Parathyroid adenoma (tissue), 2 donors: ENCODE data around the gene GRAMD1A.
"Not testable (repeated sequence)": the region's sequence is repeated elsewhere in the genome, so short reads cannot be mapped to it uniquely, and the experiment has no call there.

Experiments used
- H2AFZ ChIP-seq: fragments of 300-600 bp; sonication (generic); one replicate; pipeline ENCODE4 v1.7.0; 2017; ENCODE audit warnings: antibody characterized with exemption, mild to moderate bottlenecking
- H3K27ac ChIP-seq: fragments of 300-600 bp; sonication (generic); one replicate; pipeline ENCODE4 v1.7.0; 2017
- H3K27me3 ChIP-seq: fragments of 300-600 bp; sonication (generic); one replicate; pipeline ENCODE4 v1.7.0; 2017; ENCODE audit warnings: low read length; ENCODE audit not compliant: control insufficient read depth, insufficient read depth
- H3K36me3 ChIP-seq: fragments of 300-600 bp; sonication (generic); one replicate; pipeline ENCODE4 v1.7.0; 2017; ENCODE audit warnings: low read length; ENCODE audit not compliant: control insufficient read depth, insufficient read depth
- H3K4me1 ChIP-seq: fragments of 300-600 bp; sonication (generic); one replicate; pipeline ENCODE4 v1.7.0; 2017; ENCODE audit warnings: control low read depth
- H3K4me2 ChIP-seq: fragments of 300-600 bp; sonication (generic); one replicate; pipeline ENCODE4 v1.7.0; 2017; ENCODE audit warnings: low read length
- H3K4me3 ChIP-seq: fragments of 300-600 bp; sonication (generic); one replicate; pipeline ENCODE4 v1.7.0; 2017; ENCODE audit warnings: low read depth, low read length
- H3K79me2 ChIP-seq: fragments of 300-600 bp; sonication (generic); one replicate; pipeline ENCODE4 v1.7.0; 2017; ENCODE audit warnings: control low read depth
- H3K9ac ChIP-seq: fragments of 300-600 bp; sonication (generic); one replicate; pipeline ENCODE4 v1.7.0; 2017; ENCODE audit warnings: mild to moderate bottlenecking
- H3K9me3 ChIP-seq: fragments of 300-600 bp; sonication (generic); one replicate; pipeline ENCODE4 v1.7.0; 2017; ENCODE audit warnings: low read length; ENCODE audit not compliant: control insufficient read depth
- TF ChIP-seq, protein P1 (sequence below): fragments of 300-600 bp; sonication (generic); IDR thresholded peaks from one replicate; pipeline ENCODE4 v1.7.0; 2017; ENCODE audit warnings: antibody characterized with exemption, mild to moderate bottlenecking
- donor health status: primary hyperparathyroidism.

GRAMD1A gene

DNA sequence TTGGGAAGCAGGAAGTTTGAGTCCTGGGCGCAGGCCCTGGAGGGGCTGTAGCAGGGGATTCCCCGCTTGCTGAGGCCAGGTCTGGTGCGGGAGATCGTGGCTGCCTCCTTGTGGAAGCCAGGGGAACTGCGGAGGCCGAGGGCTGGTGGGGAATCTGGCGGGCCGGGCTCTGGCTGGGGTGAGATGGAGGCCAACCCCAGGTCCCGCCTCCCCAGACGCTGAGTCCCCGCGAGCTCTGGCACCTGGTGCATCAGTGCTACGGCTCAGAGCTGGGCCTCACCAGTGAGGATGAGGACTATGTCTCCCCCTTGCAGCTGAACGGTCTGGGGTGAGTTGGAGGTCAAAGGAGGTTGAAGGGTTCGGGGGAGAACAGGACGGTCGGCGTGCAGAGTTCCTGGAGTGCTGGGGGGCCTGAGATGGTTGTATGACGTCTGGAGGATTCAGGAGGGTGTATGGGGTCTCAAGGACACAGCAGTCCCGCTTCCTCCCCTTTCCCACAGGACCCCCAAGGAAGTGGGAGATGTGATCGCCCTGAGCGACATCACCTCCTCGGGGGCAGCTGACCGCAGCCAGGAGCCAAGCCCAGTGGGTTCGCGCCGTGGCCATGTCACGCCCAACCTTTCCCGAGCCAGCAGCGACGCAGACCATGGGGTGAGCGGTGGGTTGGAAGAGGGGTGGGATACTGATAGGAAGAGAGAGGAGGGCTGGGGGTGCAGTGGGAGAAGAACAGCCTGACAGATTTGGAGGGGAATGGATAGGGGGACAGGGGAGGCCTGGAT lies 13.1 kb downstream of the GRAMD1A start:
- Histone ChIP-seq H3K79me2 (peaks cover 5% of the 10 kb centered on the region), H3K4me1 (no peaks in the 10 kb centered on the region), H3K4me2 (no peak overlapping the region), H3K9me3 (no peaks in the 10 kb centered on the region), H3K9ac (no peak overlapping the region), H3K36me3 (no peaks in the 10 kb centered on the region), H3K27me3 (no peaks in the 10 kb centered on the region), H3K4me3 (no peak overlapping the region), H3K27ac (no peak overlapping the region), H2AFZ (no peak overlapping the region)
- TF ChIP-seq, protein P1, sequence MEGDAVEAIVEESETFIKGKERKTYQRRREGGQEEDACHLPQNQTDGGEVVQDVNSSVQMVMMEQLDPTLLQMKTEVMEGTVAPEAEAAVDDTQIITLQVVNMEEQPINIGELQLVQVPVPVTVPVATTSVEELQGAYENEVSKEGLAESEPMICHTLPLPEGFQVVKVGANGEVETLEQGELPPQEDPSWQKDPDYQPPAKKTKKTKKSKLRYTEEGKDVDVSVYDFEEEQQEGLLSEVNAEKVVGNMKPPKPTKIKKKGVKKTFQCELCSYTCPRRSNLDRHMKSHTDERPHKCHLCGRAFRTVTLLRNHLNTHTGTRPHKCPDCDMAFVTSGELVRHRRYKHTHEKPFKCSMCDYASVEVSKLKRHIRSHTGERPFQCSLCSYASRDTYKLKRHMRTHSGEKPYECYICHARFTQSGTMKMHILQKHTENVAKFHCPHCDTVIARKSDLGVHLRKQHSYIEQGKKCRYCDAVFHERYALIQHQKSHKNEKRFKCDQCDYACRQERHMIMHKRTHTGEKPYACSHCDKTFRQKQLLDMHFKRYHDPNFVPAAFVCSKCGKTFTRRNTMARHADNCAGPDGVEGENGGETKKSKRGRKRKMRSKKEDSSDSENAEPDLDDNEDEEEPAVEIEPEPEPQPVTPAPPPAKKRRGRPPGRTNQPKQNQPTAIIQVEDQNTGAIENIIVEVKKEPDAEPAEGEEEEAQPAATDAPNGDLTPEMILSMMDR = peak; percentile 99

DNA sequence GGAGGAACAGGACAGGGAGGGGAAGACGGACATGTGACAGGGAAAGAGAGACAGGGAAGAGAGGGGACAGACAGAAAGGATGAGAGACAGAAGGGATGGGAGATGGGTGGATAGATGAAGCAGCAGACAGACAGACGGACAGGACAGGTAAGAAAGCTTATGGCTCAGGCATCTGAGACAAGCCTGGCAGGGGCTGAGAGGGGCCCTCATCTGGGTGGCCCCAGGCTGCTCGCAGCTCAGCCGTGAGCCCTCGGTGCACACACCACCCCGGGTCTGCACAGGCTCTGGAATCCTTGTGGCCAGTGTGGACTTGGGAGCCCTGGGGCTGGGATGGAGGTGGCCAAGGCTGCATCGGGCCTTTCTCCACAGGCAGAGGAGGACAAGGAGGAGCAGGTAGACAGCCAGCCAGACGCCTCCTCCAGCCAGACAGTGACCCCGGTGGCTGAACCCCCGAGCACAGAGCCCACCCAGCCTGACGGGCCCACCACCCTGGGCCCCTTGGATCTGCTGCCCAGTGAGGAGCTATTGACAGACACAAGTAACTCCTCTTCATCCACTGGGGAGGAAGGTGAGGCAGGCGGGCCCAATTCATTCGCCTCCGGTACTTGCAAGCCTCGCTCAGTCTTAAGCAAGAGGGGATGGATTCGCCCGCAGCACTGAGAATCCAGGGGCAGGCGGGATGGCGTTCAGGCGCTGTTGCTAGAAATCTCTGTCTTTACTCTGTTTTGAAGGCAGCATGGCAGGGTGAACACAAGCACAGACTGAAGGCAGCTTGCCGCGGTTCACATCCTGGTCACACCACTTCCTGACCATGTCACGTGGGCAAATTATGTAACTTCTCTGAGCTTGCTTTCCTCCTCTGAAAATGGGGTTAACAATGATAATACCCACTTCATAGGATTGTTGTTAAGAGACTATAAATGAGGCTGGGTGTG lies 14.0 kb downstream of the GRAMD1A start:
- H3K79me2 ChIP-seq = peaks cover 5% of the 10 kb centered on the region
- H3K4me1 ChIP-seq = no peaks in the 10 kb centered on the region
- H3K27me3 ChIP-seq = no peaks in the 10 kb centered on the region
- no peak overlapping the region for H3K4me2 ChIP-seq
- no peak overlapping the region for H3K4me3 ChIP-seq
- no peak overlapping the region for H2AFZ ChIP-seq
- TF ChIP-seq, protein P1 = no peak
- H3K27ac ChIP-seq = no peak overlapping the region
- no peaks in the 10 kb centered on the region for H3K9me3 ChIP-seq
- no peak overlapping the region for H3K9ac ChIP-seq
- H3K36me3 ChIP-seq = no peaks in the 10 kb centered on the region

DNA sequence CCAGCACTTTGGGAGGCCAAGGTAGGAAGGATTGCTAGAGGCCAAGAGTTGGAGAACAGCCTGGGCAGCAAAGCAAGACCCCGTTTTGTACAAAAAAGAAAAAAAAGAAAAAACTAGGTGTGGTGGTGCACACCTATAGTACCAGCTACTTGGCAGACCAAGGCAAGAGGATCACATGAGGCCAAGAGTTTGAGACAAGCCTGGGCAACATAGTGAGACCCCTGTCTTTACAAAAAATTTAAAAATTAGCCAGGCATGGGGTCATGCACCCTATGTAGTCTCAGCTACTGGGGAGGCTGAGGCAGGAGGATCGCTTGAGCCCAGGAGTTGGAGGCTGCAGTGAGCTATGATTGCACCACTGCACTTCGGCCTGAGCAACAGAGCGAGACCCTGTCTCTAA lies 14.7 kb downstream of the GRAMD1A start:
- not testable (repeated sequence) for H3K4me3 ChIP-seq, H3K27me3 ChIP-seq, H3K9me3 ChIP-seq, H3K4me2 ChIP-seq, H3K36me3 ChIP-seq, H3K27ac ChIP-seq, H2AFZ ChIP-seq, H3K79me2 ChIP-seq, H3K9ac ChIP-seq, H3K4me1 ChIP-seq

DNA sequence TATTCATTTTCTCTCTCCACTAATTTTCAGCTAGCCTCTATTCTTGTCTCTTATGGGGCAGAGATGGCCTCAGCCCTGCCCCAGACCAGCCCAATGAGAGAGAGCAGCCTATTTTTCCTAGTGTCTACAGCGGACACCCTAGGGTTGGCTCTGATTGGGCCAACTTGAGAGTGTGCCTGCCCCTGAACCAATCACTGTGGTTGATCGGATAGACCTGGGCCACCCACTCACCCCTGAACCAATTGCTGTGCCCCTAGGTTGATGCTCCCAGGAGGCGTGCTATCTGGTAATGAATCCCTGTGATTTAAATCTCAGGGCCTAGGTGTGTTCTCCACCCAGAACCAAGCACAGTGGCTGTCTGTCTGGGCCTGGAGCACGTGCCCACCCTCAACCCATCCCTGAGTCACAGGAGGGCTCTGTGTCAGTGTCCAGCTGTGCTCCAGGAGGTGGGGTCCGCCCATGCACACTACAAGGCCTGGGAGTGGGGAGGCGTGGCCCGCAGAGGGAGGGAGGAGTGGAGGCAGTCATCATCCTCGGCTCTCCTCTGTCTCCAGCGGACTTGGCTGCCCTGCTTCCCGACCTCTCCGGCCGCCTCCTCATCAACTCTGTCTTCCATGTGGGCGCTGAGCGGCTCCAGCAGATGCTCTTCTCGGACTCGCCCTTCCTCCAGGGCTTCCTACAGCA lies 15.3 kb downstream of the GRAMD1A start:
- H3K27me3 ChIP-seq = no peaks in the 10 kb centered on the region
- no peak overlapping the region for H3K4me3 ChIP-seq
- H3K79me2 ChIP-seq = peaks cover 5% of the 10 kb centered on the region
- no peaks in the 10 kb centered on the region for H3K36me3 ChIP-seq
- H2AFZ ChIP-seq = no peak overlapping the region
- TF ChIP-seq, protein P1 = no peak
- no peaks in the 10 kb centered on the region for H3K9me3 ChIP-seq
- H3K27ac ChIP-seq = no peak overlapping the region
- no peak overlapping the region for H3K9ac ChIP-seq
- H3K4me1 ChIP-seq = no peaks in the 10 kb centered on the region
- no peak overlapping the region for H3K4me2 ChIP-seq

DNA sequence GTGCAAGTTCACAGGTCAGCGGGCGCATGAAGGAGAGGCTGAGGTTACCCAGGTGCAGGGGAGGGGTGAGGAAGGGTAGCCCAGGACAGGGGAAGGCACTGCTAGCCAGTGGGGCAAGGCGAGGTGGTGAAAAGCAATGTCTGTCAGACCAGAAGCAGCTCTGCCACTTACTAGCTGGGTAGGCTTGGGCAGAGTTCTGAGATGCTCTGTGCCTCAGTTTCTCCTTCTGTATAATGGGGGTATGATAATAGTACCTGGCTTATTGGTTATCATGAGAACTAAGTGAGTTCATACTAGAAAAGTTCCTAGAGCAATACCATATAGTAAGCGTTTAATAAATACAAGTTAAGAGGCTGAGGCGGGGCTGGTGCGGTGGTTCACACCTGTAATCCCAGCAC lies 15.8 kb downstream of the GRAMD1A start:
- H3K4me1 ChIP-seq = no peaks in the 10 kb centered on the region
- H2AFZ ChIP-seq = no peak overlapping the region
- TF ChIP-seq, protein P1 = no peak
- no peak overlapping the region for H3K4me2 ChIP-seq
- peaks cover 5% of the 10 kb centered on the region for H3K79me2 ChIP-seq
- no peaks in the 10 kb centered on the region for H3K36me3 ChIP-seq
- H3K27ac ChIP-seq = no peak overlapping the region
- no peaks in the 10 kb centered on the region for H3K27me3 ChIP-seq
- H3K9me3 ChIP-seq = no peaks in the 10 kb centered on the region
- H3K4me3 ChIP-seq = no peak overlapping the region
- no peak overlapping the region for H3K9ac ChIP-seq
